NCI-H1105 treated with DMSO at 0.1 percent for 48 hours (cell line): Measurements from ENCODE around the gene TNRC18.

ENCODE experiments used
- DNase-seq: peaks from one replicate; lab custom pipeline; 2025; lab: John Stamatoyannopoulos, UW

The TNRC18 gene

GRCh38 chr7:5451391-5451790 is 27.8 kb upstream of the TNRC18 start:
- DNase-seq = no peak

GRCh38 chr7:5450549-5451327 is 27.1 kb upstream of the TNRC18 start:
- no peak for DNase-seq

- no peak for DNase-seq
Observed at GRCh38 chr7:5448378-5449037, 24.9 kb upstream of the TNRC18 start.

GRCh38 chr7:5445981-5446594 is 22.5 kb upstream of the TNRC18 start:
- DNase-seq = no peak

GRCh38 chr7:5443678-5444077 is 20.0 kb upstream of the TNRC18 start:
- no peak for DNase-seq

GRCh38 chr7:5442757-5443305 is 19.2 kb upstream of the TNRC18 start:
- no peak for DNase-seq

GRCh38 chr7:5441840-5442503 is 18.3 kb upstream of the TNRC18 start:
- DNase-seq = no peak

GRCh38 chr7:5439572-5440496 is 16.2 kb upstream of the TNRC18 start:
- DNase-seq = no peak

GRCh38 chr7:5439209-5439571 is 15.6 kb upstream of the TNRC18 start:
- DNase-seq = no peak

- DNase-seq = no peak
Observed at GRCh38 chr7:5437987-5438386, 14.4 kb upstream of the TNRC18 start.

GRCh38 chr7:5437348-5437892 is 13.8 kb upstream of the TNRC18 start:
- no peak for DNase-seq

- no peak for DNase-seq
Observed at GRCh38 chr7:5436003-5436678, 12.5 kb upstream of the TNRC18 start.

- no peak for DNase-seq
Observed at GRCh38 chr7:5435291-5436002, 11.8 kb upstream of the TNRC18 start.

GRCh38 chr7:5433181-5433580 is 9.5 kb upstream of the TNRC18 start:
- DNase-seq = no peak

GRCh38 chr7:5432691-5433090 is 9.1 kb upstream of the TNRC18 start:
- DNase-seq = no peak

- DNase-seq = no peak
Observed at GRCh38 chr7:5431560-5432015, 8.0 kb upstream of the TNRC18 start.

- no peak for DNase-seq
Observed at GRCh38 chr7:5430612-5430947, 6.9 kb upstream of the TNRC18 start.

GRCh38 chr7:5429857-5430611 is 6.4 kb upstream of the TNRC18 start:
- DNase-seq = peak; percentile 47

- DNase-seq = peak; percentile 54
Observed at GRCh38 chr7:5429253-5429856, 5.7 kb upstream of the TNRC18 start.
